GM21717 (cell line): ENCODE data around the gene PFKM.

ENCODE experiments used
- ATAC-seq: cut with Tn5 transposase; IDR thresholded peaks from one replicate; pipeline ENCODE4 v1.9.1; 2021; ENCODE audit warnings: mild to moderate bottlenecking, moderate library complexity; ENCODE audit not compliant: unreplicated experiment

The PFKM gene

GRCh38 chr12:48119078-48119833 is at the start of gene PFKM:
Gene PFKM, plus strand, starts transcription at chr12:48119364. Its CDS starts 3,411 bp downstream, at chr12:48122775.
- peak; percentile 100 for ATAC-seq

GRCh38 chr12:48070033-48070432 is 49.1 kb upstream of the PFKM start:
- no peak for ATAC-seq

GRCh38 chr12:48070731-48071130 is 48.4 kb upstream of the PFKM start:
- ATAC-seq: no peak

- ATAC-seq: no peak
Observed at GRCh38 chr12:48071808-48072207, 47.4 kb upstream of the PFKM start.

GRCh38 chr12:48072266-48072665 is 46.9 kb upstream of the PFKM start:
- ATAC-seq: no peak

- ATAC-seq: no peak
Observed at GRCh38 chr12:48074266-48074665, 44.9 kb upstream of the PFKM start.

- no peak for ATAC-seq
Observed at GRCh38 chr12:48075832-48076231, 43.3 kb upstream of the PFKM start.

GRCh38 chr12:48077111-48077510 is 42.1 kb upstream of the PFKM start:
- no peak for ATAC-seq

GRCh38 chr12:48078901-48079300 is 40.3 kb upstream of the PFKM start:
- no peak for ATAC-seq

- ATAC-seq: no peak
Observed at GRCh38 chr12:48080285-48080684, 38.9 kb upstream of the PFKM start.

GRCh38 chr12:48080821-48081220 is 38.3 kb upstream of the PFKM start:
- ATAC-seq: no peak

GRCh38 chr12:48084066-48084465 is 35.1 kb upstream of the PFKM start:
- ATAC-seq: no peak

- no peak for ATAC-seq
Observed at GRCh38 chr12:48084841-48085460, 34.2 kb upstream of the PFKM start.

- no peak for ATAC-seq
Observed at GRCh38 chr12:48086327-48086726, 32.8 kb upstream of the PFKM start.

GRCh38 chr12:48092611-48093010 is 26.6 kb upstream of the PFKM start:
- no peak for ATAC-seq

GRCh38 chr12:48104531-48104930 is 14.6 kb upstream of the PFKM start:
- ATAC-seq: no peak

- ATAC-seq: peak; percentile 34
Observed at GRCh38 chr12:48105321-48105866, 13.8 kb upstream of the PFKM start.

GRCh38 chr12:48105867-48106680 is 13.1 kb upstream of the PFKM start, which contains the start of gene SENP1:
Gene SENP1, minus strand, starts transcription at chr12:48106079. Its CDS starts 4,607 bp downstream, at chr12:48101472.
- peak; percentile 64 for ATAC-seq

- ATAC-seq: no peak
Observed at GRCh38 chr12:48106681-48107613, 12.2 kb upstream of the PFKM start.

- no peak for ATAC-seq
Observed at GRCh38 chr12:48109424-48109823, 9.7 kb upstream of the PFKM start.
